Progenitor cell of endocrine pancreas (in vitro differentiated cells): Measurements from ENCODE around the gene WWC2. TPM values are rescaled to one million over a fixed set of nuclear protein-coding genes. Genes with fewer than 3 reads are reported as not detected.
A peak's percentile ranks its signal among the peaks of the same experiment; 100 is the strongest.
"Not testable (repeated sequence)": the region's sequence is repeated elsewhere in the genome, so short reads cannot be mapped to it uniquely, and the experiment has no call there.

Experiments
- DNase-seq: peaks from one replicate; pipeline ENCODE4 v3.0.0; 2021; ENCODE audit warnings: low spot score; ENCODE audit not compliant: unreplicated experiment
- H3K27ac Mint-ChIP-seq: 2 replicates; pipeline ENCODE4 v1.8.0; 2021; ENCODE audit warnings: mild to moderate bottlenecking, moderate library complexity, mixed read lengths
- H3K27me3 Mint-ChIP-seq: 2 replicates; pipeline ENCODE4 v1.8.0; 2021; ENCODE audit warnings: mixed read lengths
- H3K36me3 Mint-ChIP-seq: 2 replicates; pipeline ENCODE4 v1.8.0; 2022; ENCODE audit warnings: mixed read lengths; ENCODE audit not compliant: insufficient read depth
- H3K4me1 Mint-ChIP-seq: 2 replicates; pipeline ENCODE4 v1.8.0; 2021; ENCODE audit warnings: low read depth, mixed read lengths
- H3K4me3 Mint-ChIP-seq: 2 replicates; pipeline ENCODE4 v1.8.0; 2021; ENCODE audit warnings: low read depth, mild to moderate bottlenecking, moderate library complexity, mixed read lengths
- H3K9me3 Mint-ChIP-seq: 2 replicates; pipeline ENCODE4 v1.8.0; 2021; ENCODE audit warnings: low read depth, mixed read lengths
- total RNA-seq: library from RNA; stranded (reverse); gene quantifications from 2 replicates; pipeline ENCODE4 v1.2.1, GENCODE V29; 2021
- TF ChIP-seq, protein P1 (sequence below): fragments of 200-600 bp; sonication (generic); IDR thresholded peaks from one replicate; pipeline ENCODE4 v1.5.0; 2021; ENCODE audit warnings: antibody characterized with exemption, mild to moderate bottlenecking; ENCODE audit not compliant: unreplicated experiment

Gene WWC2
- total RNA-seq, 1 donor from 2014 or later: 57.0 TPM

DNA sequence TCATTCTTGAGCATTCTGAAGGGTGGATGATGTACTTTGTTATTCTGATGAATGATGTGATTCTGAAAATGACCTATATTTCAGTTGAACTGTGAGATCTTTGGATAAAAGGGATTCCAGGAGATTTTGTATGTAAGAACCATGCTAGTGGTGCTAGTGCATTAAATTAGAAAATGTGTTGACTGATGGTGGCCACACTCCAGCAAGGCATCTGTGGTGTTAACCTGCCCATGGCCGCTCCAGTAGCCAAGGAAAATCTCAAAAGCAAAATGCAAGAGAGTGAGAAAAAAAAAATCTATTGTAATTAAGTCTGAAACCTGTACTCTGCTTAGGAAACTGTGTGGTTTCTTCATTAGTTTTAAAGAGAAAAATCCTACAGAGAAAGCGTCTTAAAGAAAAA lies 93.5 kb downstream of the WWC2 start:
- H3K27ac Mint-ChIP-seq: no peak overlapping the region
- peaks cover 3% of the 10 kb centered on the region for H3K36me3 Mint-ChIP-seq
- no peaks in the 10 kb centered on the region for H3K9me3 Mint-ChIP-seq
- peaks cover 8% of the 10 kb centered on the region for H3K4me1 Mint-ChIP-seq
- DNase-seq: no peak
- no peaks in the 10 kb centered on the region for H3K27me3 Mint-ChIP-seq
- no peak overlapping the region for H3K4me3 Mint-ChIP-seq
- TF ChIP-seq, protein P1, sequence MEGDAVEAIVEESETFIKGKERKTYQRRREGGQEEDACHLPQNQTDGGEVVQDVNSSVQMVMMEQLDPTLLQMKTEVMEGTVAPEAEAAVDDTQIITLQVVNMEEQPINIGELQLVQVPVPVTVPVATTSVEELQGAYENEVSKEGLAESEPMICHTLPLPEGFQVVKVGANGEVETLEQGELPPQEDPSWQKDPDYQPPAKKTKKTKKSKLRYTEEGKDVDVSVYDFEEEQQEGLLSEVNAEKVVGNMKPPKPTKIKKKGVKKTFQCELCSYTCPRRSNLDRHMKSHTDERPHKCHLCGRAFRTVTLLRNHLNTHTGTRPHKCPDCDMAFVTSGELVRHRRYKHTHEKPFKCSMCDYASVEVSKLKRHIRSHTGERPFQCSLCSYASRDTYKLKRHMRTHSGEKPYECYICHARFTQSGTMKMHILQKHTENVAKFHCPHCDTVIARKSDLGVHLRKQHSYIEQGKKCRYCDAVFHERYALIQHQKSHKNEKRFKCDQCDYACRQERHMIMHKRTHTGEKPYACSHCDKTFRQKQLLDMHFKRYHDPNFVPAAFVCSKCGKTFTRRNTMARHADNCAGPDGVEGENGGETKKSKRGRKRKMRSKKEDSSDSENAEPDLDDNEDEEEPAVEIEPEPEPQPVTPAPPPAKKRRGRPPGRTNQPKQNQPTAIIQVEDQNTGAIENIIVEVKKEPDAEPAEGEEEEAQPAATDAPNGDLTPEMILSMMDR: no peak

DNA sequence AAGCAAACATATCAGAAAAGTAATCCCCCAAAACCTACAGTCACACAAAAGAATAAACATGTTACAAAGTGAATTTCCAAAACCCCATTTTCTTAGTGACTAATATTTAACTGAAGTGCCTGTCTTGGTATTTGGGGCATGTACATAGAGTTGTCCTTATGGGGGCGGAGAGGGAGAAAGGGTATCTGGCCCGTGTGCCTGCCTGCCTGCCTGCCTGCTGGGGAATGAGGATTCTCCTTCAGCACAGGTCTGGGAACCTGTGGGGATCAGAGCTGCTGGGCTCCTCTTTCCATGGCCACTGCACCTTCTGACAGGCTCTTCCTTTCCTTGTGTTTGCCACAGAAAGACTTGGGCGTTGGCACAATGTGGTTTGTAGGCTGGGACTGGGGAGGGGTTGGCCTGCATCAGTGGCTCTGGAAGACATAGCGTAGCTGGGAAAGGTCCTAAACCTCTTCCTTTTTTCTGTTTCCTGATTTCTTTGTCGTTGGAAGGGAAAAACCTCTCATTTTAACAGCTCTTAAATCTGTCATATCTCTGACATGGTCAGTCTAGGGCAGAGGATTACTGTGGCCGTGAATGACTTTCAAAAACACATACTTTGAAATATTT lies 94.8 kb downstream of the WWC2 start:
- H3K4me1 Mint-ChIP-seq, DNase-seq, H3K4me3 Mint-ChIP-seq, H3K27ac Mint-ChIP-seq, H3K9me3 Mint-ChIP-seq, H3K27me3 Mint-ChIP-seq, H3K36me3 Mint-ChIP-seq: not testable (repeated sequence)

DNA sequence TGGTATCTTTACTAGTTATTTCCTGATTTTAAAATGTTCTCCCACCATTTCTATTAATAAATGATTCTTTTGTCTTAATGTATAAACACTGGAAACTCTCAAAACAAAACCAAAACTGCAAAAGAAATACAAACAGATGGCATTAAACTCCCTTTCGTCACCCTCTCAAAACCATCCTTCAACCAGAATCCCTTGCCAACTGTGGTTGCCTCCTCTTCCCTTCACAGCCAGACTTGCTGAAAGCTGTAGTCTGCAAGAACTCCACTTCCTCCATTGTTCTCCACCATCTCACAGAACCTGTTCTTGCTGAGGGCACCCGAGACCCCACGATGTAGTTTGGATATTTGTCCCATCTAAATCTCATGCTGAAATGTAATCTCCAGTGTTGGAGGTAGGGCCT lies 96.5 kb downstream of the WWC2 start:
- TF ChIP-seq, protein P1: no peak
- H3K27me3 Mint-ChIP-seq: no peaks in the 10 kb centered on the region
- H3K36me3 Mint-ChIP-seq: no peaks in the 10 kb centered on the region
- H3K4me3 Mint-ChIP-seq: no peak overlapping the region
- peak overlapping the region; percentile 12 for H3K27ac Mint-ChIP-seq
- H3K4me1 Mint-ChIP-seq: peaks cover 8% of the 10 kb centered on the region
- no peak for DNase-seq
- H3K9me3 Mint-ChIP-seq: no peaks in the 10 kb centered on the region

DNA sequence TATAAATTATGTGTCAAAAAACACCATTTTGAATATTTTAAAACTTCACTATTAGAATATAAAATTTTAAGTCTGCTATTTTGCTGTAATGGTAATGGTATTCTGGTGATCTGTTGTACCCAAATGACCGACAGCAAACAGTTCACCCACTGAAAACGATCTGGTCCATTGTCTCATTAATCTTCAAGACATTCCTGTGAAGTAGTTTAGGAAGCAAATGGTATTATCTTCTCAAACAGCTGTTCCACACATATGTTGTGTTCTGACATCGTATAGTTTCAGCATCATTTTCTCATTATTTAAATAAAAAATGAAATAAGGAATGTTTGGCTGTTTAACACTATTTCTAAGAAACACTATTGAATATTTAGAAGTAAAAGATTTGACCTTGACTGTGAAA lies 98.1 kb downstream of the WWC2 start:
- no peaks in the 10 kb centered on the region for H3K9me3 Mint-ChIP-seq

DNA sequence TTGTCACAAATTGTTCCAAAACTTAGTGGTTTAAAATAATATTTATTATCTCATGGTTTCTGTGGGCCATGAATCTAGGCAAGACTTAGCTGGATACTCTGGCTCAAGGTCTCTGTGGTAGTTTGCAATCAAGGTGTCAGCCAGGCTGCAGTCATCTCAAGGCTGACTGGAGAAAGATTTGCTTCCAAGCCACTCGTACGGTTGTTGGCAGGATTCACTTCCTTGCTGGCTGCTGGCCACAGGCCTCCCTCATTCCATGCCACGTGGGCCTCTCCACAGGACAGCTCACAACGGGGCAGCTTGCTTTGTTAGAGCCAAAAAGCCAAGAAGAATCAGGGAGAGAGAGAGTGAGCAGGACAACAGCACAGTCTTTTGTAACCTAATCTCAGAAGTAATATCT lies 101.4 kb downstream of the WWC2 start:
- H3K27ac Mint-ChIP-seq: no peak overlapping the region
- no peaks in the 10 kb centered on the region for H3K4me1 Mint-ChIP-seq
- no peak for DNase-seq

More for the DNA sequence above, 98.1 kb downstream of the WWC2 start:
- Mint-ChIP-seq H3K27ac (no peak overlapping the region), H3K4me3 (no peak overlapping the region), H3K36me3 (peaks cover 2% of the 10 kb centered on the region), H3K27me3 (no peaks in the 10 kb centered on the region), H3K4me1 (peaks cover 4% of the 10 kb centered on the region)
- no peak for DNase-seq
- TF ChIP-seq, protein P1: no peak

DNA sequence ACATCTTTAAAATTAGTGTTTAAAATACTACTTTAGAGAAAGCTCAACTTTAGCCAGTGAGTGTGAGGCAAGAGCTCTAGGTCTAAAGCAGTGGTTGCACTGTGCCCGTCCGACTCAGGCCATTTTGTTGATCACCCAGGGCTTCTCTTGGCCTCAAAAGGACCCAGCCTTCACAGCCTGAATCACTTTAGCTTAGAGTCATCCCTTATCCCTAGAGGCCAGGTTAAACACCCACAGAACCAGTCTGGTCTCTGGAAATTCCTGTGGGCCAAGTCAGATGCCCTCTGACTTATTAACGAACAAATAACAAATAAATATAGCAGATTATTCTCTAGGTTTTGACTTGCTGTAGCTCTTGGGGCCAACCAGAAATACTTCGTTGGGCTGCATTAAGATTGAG lies 102.3 kb downstream of the WWC2 start:
- H3K4me1 Mint-ChIP-seq: no peaks in the 10 kb centered on the region
- H3K36me3 Mint-ChIP-seq: peaks cover 2% of the 10 kb centered on the region
- H3K4me3 Mint-ChIP-seq: no peak overlapping the region
- TF ChIP-seq, protein P1: no peak
- H3K27ac Mint-ChIP-seq: no peak overlapping the region
- no peaks in the 10 kb centered on the region for H3K27me3 Mint-ChIP-seq
- no peak for DNase-seq
- no peaks in the 10 kb centered on the region for H3K9me3 Mint-ChIP-seq

More for the DNA sequence above, 101.4 kb downstream of the WWC2 start:
- Mint-ChIP-seq H3K36me3 (peaks cover 2% of the 10 kb centered on the region), H3K9me3 (no peaks in the 10 kb centered on the region), H3K4me3 (no peak overlapping the region), H3K27me3 (no peaks in the 10 kb centered on the region)
- TF ChIP-seq, protein P1: no peak
